ENCODE data around the gene ARL14EPL.

DNA sequence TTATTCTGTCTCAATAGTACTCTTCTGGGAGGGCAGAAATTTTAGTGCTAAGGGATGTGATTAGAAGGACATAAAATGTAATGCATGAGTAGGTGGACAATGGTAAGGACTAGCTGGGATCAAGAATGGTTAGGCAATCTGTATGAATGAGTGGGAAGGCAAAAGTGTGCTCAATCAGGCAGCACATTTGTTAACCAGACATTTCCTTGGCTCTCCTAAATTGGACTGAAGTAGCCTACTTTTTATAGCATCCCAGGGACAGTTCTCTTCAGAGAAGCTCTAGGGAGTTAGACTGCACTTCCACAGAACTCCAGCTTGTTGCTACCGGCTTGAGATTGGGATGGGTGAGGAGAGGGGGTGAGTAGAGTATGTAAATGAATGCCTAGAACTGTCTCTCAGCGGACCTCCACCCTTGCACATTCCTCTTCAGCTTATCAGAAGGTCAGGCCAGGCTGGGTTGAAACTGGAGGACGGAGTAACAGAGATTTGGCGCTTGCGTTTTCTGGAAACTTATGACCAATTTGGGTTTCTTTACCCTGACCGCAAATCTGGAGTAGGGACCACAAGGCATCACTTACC is 19.0 kb upstream of the ARL14EPL start:
- TF ChIP-seq, protein P1, sequence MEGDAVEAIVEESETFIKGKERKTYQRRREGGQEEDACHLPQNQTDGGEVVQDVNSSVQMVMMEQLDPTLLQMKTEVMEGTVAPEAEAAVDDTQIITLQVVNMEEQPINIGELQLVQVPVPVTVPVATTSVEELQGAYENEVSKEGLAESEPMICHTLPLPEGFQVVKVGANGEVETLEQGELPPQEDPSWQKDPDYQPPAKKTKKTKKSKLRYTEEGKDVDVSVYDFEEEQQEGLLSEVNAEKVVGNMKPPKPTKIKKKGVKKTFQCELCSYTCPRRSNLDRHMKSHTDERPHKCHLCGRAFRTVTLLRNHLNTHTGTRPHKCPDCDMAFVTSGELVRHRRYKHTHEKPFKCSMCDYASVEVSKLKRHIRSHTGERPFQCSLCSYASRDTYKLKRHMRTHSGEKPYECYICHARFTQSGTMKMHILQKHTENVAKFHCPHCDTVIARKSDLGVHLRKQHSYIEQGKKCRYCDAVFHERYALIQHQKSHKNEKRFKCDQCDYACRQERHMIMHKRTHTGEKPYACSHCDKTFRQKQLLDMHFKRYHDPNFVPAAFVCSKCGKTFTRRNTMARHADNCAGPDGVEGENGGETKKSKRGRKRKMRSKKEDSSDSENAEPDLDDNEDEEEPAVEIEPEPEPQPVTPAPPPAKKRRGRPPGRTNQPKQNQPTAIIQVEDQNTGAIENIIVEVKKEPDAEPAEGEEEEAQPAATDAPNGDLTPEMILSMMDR (IDR thresholded peaks at IDR 0.05) = no peak
- TF ChIP-seq EP300 (IDR thresholded peaks at IDR 0.05) (no peak), POLR2A (IDR thresholded peaks at IDR 0.05) (no peak), POLR2AphosphoS5 (IDR thresholded peaks at IDR 0.05) (no peak)

Measured in gastroesophageal sphincter (tissue), 3 donors.